Measurements from ENCODE around the gene GYPC.
"Not testable (repeated sequence)": the region's sequence is repeated elsewhere in the genome, so short reads cannot be mapped to it uniquely, and the experiment has no call there.

The GYPC gene

GRCh38 chr2:126639276-126639675 lies 16.7 kb upstream of the GYPC start:
- no peak overlapping the region for H3K27ac ChIP-seq (ENCODE audit: low read depth, low read length)
- H3K4me3 ChIP-seq (ENCODE audit: low read depth in 1 of 2, low read length in 2 of 2): no peak overlapping the region
- H3K9me3 ChIP-seq (ENCODE audit: low read length): no peaks in the 10 kb centered on the region
- no peak overlapping the region for H3K9ac ChIP-seq (ENCODE audit: low read length)
- no peaks in the 10 kb centered on the region for H3K36me3 ChIP-seq (ENCODE audit: insufficient read depth, low read length)
- H3K27me3 ChIP-seq (ENCODE audit: control insufficient read depth in 1 of 2, insufficient read depth in 2 of 2, low read length in 2 of 2): no peaks in the 10 kb centered on the region
- H3K4me1 ChIP-seq (ENCODE audit: insufficient read depth, low read length): no peaks in the 10 kb centered on the region

- H3K27ac ChIP-seq (ENCODE audit: low read depth, low read length); H3K9me3 ChIP-seq (ENCODE audit: low read length); H3K36me3 ChIP-seq (ENCODE audit: insufficient read depth, low read length); H3K27me3 ChIP-seq (ENCODE audit: control insufficient read depth in 1 of 2, insufficient read depth in 2 of 2, low read length in 2 of 2); H3K9ac ChIP-seq (ENCODE audit: low read length); H3K4me1 ChIP-seq (ENCODE audit: insufficient read depth, low read length); H3K4me3 ChIP-seq (ENCODE audit: low read depth in 1 of 2, low read length in 2 of 2): not testable (repeated sequence)
These were observed 14.7 kb upstream of the GYPC start for GRCh38 chr2:126641294-126641693.

GRCh38 chr2:126642031-126642430 lies 13.9 kb upstream of the GYPC start:
- no peak overlapping the region for H3K27ac ChIP-seq (ENCODE audit: low read depth, low read length)
- H3K4me3 ChIP-seq (ENCODE audit: low read depth in 1 of 2, low read length in 2 of 2): no peak overlapping the region
- no peaks in the 10 kb centered on the region for H3K36me3 ChIP-seq (ENCODE audit: insufficient read depth, low read length)
- no peaks in the 10 kb centered on the region for H3K9me3 ChIP-seq (ENCODE audit: low read length)
- no peaks in the 10 kb centered on the region for H3K4me1 ChIP-seq (ENCODE audit: insufficient read depth, low read length)
- H3K9ac ChIP-seq (ENCODE audit: low read length): no peak overlapping the region
- H3K27me3 ChIP-seq (ENCODE audit: control insufficient read depth in 1 of 2, insufficient read depth in 2 of 2, low read length in 2 of 2): no peaks in the 10 kb centered on the region

GRCh38 chr2:126643431-126643830 lies 12.5 kb upstream of the GYPC start:
- no peak overlapping the region for H3K4me3 ChIP-seq (ENCODE audit: low read depth in 1 of 2, low read length in 2 of 2)

GRCh38 chr2:126643972-126644371 lies 12.0 kb upstream of the GYPC start:
- Histone ChIP-seq H3K27ac (ENCODE audit: low read depth, low read length) (no peak overlapping the region), H3K36me3 (ENCODE audit: insufficient read depth, low read length) (no peaks in the 10 kb centered on the region), H3K4me1 (ENCODE audit: insufficient read depth, low read length) (no peaks in the 10 kb centered on the region), H3K9ac (ENCODE audit: low read length) (no peak overlapping the region), H3K4me3 (ENCODE audit: low read depth in 1 of 2, low read length in 2 of 2) (no peak overlapping the region), H3K27me3 (ENCODE audit: control insufficient read depth in 1 of 2, insufficient read depth in 2 of 2, low read length in 2 of 2) (no peaks in the 10 kb centered on the region), H3K9me3 (ENCODE audit: low read length) (no peaks in the 10 kb centered on the region)

More at GRCh38 chr2:126643431-126643830, 12.5 kb upstream of the GYPC start:
- Histone ChIP-seq H3K9me3 (ENCODE audit: low read length) (no peaks in the 10 kb centered on the region), H3K36me3 (ENCODE audit: insufficient read depth, low read length) (no peaks in the 10 kb centered on the region), H3K4me1 (ENCODE audit: insufficient read depth, low read length) (no peaks in the 10 kb centered on the region), H3K27ac (ENCODE audit: low read depth, low read length) (no peak overlapping the region), H3K27me3 (ENCODE audit: control insufficient read depth in 1 of 2, insufficient read depth in 2 of 2, low read length in 2 of 2) (no peaks in the 10 kb centered on the region), H3K9ac (ENCODE audit: low read length) (no peak overlapping the region)

- Histone ChIP-seq H3K9me3 (ENCODE audit: low read length) (no peaks in the 10 kb centered on the region), H3K9ac (ENCODE audit: low read length) (no peak overlapping the region), H3K36me3 (ENCODE audit: insufficient read depth, low read length) (no peaks in the 10 kb centered on the region), H3K4me1 (ENCODE audit: insufficient read depth, low read length) (no peaks in the 10 kb centered on the region), H3K27me3 (ENCODE audit: control insufficient read depth in 1 of 2, insufficient read depth in 2 of 2, low read length in 2 of 2) (no peaks in the 10 kb centered on the region), H3K27ac (ENCODE audit: low read depth, low read length) (no peak overlapping the region), H3K4me3 (ENCODE audit: low read depth in 1 of 2, low read length in 2 of 2) (no peak overlapping the region)
These were observed 11.2 kb upstream of the GYPC start for GRCh38 chr2:126644630-126645191.

- Histone ChIP-seq H3K9ac (ENCODE audit: low read length) (no peak overlapping the region), H3K4me3 (ENCODE audit: low read depth in 1 of 2, low read length in 2 of 2) (no peak overlapping the region), H3K36me3 (ENCODE audit: insufficient read depth, low read length) (no peaks in the 10 kb centered on the region), H3K27me3 (ENCODE audit: control insufficient read depth in 1 of 2, insufficient read depth in 2 of 2, low read length in 2 of 2) (no peaks in the 10 kb centered on the region), H3K9me3 (ENCODE audit: low read length) (no peaks in the 10 kb centered on the region), H3K4me1 (ENCODE audit: insufficient read depth, low read length) (no peaks in the 10 kb centered on the region), H3K27ac (ENCODE audit: low read depth, low read length) (no peak overlapping the region)
These were observed 10.7 kb upstream of the GYPC start for GRCh38 chr2:126645211-126645618.

- no peaks in the 10 kb centered on the region for H3K27me3 ChIP-seq (ENCODE audit: control insufficient read depth in 1 of 2, insufficient read depth in 2 of 2, low read length in 2 of 2)
- H3K27ac ChIP-seq (ENCODE audit: low read depth, low read length): no peak overlapping the region
- H3K9ac ChIP-seq (ENCODE audit: low read length): no peak overlapping the region
- no peaks in the 10 kb centered on the region for H3K9me3 ChIP-seq (ENCODE audit: low read length)
- H3K4me1 ChIP-seq (ENCODE audit: insufficient read depth, low read length): no peaks in the 10 kb centered on the region
- no peaks in the 10 kb centered on the region for H3K36me3 ChIP-seq (ENCODE audit: insufficient read depth, low read length)
- no peak overlapping the region for H3K4me3 ChIP-seq (ENCODE audit: low read depth in 1 of 2, low read length in 2 of 2)
These were observed 9.9 kb upstream of the GYPC start for GRCh38 chr2:126646026-126646425.

GRCh38 chr2:126647714-126648344 lies 8.1 kb upstream of the GYPC start:
- not testable (repeated sequence) for H3K27ac ChIP-seq (ENCODE audit: low read depth, low read length); H3K9ac ChIP-seq (ENCODE audit: low read length); H3K9me3 ChIP-seq (ENCODE audit: low read length); H3K4me3 ChIP-seq (ENCODE audit: low read depth in 1 of 2, low read length in 2 of 2); H3K36me3 ChIP-seq (ENCODE audit: insufficient read depth, low read length); H3K4me1 ChIP-seq (ENCODE audit: insufficient read depth, low read length); H3K27me3 ChIP-seq (ENCODE audit: control insufficient read depth in 1 of 2, insufficient read depth in 2 of 2, low read length in 2 of 2)

- not testable (repeated sequence) for H3K4me1 ChIP-seq (ENCODE audit: insufficient read depth, low read length); H3K9ac ChIP-seq (ENCODE audit: low read length); H3K36me3 ChIP-seq (ENCODE audit: insufficient read depth, low read length); H3K4me3 ChIP-seq (ENCODE audit: low read depth in 1 of 2, low read length in 2 of 2); H3K27me3 ChIP-seq (ENCODE audit: control insufficient read depth in 1 of 2, insufficient read depth in 2 of 2, low read length in 2 of 2); H3K27ac ChIP-seq (ENCODE audit: low read depth, low read length); H3K9me3 ChIP-seq (ENCODE audit: low read length)
These were observed 7.6 kb upstream of the GYPC start for GRCh38 chr2:126648345-126648786.

GRCh38 chr2:126649101-126649500 lies 6.9 kb upstream of the GYPC start:
- Histone ChIP-seq H3K9me3 (ENCODE audit: low read length) (no peaks in the 10 kb centered on the region), H3K36me3 (ENCODE audit: insufficient read depth, low read length) (no peaks in the 10 kb centered on the region), H3K4me3 (ENCODE audit: low read depth in 1 of 2, low read length in 2 of 2) (no peak overlapping the region), H3K9ac (ENCODE audit: low read length) (no peak overlapping the region), H3K27me3 (ENCODE audit: control insufficient read depth in 1 of 2, insufficient read depth in 2 of 2, low read length in 2 of 2) (no peaks in the 10 kb centered on the region), H3K27ac (ENCODE audit: low read depth, low read length) (no peak overlapping the region), H3K4me1 (ENCODE audit: insufficient read depth, low read length) (no peaks in the 10 kb centered on the region)

GRCh38 chr2:126650994-126651393 lies 5.0 kb upstream of the GYPC start:
- Histone ChIP-seq H3K36me3 (ENCODE audit: insufficient read depth, low read length) (no peaks in the 10 kb centered on the region), H3K27ac (ENCODE audit: low read depth, low read length) (no peak overlapping the region), H3K4me3 (ENCODE audit: low read depth in 1 of 2, low read length in 2 of 2) (no peak overlapping the region), H3K9ac (ENCODE audit: low read length) (no peak overlapping the region), H3K9me3 (ENCODE audit: low read length) (no peaks in the 10 kb centered on the region), H3K4me1 (ENCODE audit: insufficient read depth, low read length) (peaks cover 8% of the 10 kb centered on the region), H3K27me3 (ENCODE audit: control insufficient read depth in 1 of 2, insufficient read depth in 2 of 2, low read length in 2 of 2) (no peaks in the 10 kb centered on the region)

Measured in muscle layer of colon (tissue), 2 donors.